GM10248 (cell line): ENCODE results near the gene LGALS14.
A peak's percentile ranks its signal among the peaks of the same experiment; 100 is the strongest.
"Not testable (repeated sequence)": the region's sequence is repeated elsewhere in the genome, so short reads cannot be mapped to it uniquely, and the experiment has no call there.

Experiments used
- CTCF ChIA-PET: fragments of 300-600 bp; sonication (Branson Sonifier 250); formaldehyde crosslinking; extraction: SDS; loops from one replicate; lab custom pipeline; 2021; ENCODE audit warnings: antibody characterized with exemption; lab: Yijun Ruan, JAX
- POLR2A ChIA-PET: fragments of 350-650 bp; sonication (Branson Sonifier 250); formaldehyde crosslinking; extraction: SDS; loops from one replicate; lab custom pipeline; 2020; ENCODE audit warnings: antibody characterized with exemption; lab: Yijun Ruan, JAX
- DNase-seq: peaks from one replicate; pipeline ENCODE4 v3.0.0; 2012; ENCODE audit errors: extremely low spot score
- TF ChIP-seq, protein P1 (sequence below): IDR thresholded peaks from 2 replicates; pipeline ENCODE4 v1.5.1; 2012; ENCODE audit warnings: mild to moderate bottlenecking, low read depth; ENCODE audit errors: extremely low read depth, missing control alignments, control extremely low read depth

Gene LGALS14

DNA sequence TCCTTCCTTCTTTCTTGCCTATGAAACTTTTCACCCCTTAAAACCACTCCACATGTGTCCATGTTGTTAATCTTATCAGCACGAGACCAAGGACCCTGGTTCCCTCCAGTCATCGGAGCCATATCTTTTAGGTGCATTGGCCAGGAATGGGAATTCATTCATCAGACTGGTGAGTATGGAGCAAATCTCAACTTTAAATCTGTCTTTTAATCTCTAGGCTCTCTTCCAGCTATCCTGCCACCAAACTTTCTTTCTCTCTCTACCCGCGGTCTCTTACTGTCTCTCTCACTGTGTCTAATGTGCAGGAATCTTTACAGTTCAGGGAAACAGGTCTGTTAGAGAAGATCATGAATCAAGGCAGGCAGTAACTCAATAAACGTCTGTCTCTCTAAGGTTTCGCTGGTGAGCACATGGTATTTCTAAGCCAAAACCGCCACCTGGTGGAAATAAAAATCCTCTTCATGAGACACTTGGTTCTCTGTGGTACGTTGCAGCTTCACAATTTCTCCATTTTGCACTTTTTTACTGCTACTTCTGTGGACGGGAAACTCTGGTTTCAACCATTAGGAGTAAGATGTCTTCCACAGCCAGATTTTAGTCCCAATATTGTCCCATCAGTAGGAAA, 32.4 kb upstream of the LGALS14 start:
- POLR2A ChIA-PET, result no interaction called here
- peak; percentile 35 for DNase-seq
- CTCF ChIA-PET, result interaction anchor here (0.8 to 9.2 kb wide), 22 partner anchors 10 to 607 kb away, joined by 3 to 144 read pairs (median 10); partner anchors contain the start of genes EID2, EID2B and FBL
- TF ChIP-seq, protein P1, sequence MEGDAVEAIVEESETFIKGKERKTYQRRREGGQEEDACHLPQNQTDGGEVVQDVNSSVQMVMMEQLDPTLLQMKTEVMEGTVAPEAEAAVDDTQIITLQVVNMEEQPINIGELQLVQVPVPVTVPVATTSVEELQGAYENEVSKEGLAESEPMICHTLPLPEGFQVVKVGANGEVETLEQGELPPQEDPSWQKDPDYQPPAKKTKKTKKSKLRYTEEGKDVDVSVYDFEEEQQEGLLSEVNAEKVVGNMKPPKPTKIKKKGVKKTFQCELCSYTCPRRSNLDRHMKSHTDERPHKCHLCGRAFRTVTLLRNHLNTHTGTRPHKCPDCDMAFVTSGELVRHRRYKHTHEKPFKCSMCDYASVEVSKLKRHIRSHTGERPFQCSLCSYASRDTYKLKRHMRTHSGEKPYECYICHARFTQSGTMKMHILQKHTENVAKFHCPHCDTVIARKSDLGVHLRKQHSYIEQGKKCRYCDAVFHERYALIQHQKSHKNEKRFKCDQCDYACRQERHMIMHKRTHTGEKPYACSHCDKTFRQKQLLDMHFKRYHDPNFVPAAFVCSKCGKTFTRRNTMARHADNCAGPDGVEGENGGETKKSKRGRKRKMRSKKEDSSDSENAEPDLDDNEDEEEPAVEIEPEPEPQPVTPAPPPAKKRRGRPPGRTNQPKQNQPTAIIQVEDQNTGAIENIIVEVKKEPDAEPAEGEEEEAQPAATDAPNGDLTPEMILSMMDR, result peak; percentile 54

DNA sequence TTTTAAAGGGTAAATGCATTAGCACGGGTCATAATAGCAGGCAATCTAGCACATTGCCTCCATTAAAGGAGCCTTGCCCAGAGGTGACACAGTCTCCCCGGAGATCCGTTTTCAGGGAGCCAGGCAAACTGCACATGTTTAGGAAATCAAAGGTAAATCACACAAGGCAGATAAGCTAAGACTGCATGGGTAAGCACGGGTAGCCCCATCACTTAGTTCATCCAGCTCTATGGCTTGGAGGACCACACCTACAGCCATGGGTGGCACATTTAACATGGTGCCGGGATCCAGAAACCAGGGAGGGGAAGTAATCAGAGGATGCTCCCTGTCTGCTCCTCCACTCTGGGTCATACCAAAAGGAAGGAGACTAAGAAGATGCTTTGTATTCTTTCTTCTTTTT, 31.8 kb upstream of the LGALS14 start:
- TF ChIP-seq, protein P1, result no peak

DNA sequence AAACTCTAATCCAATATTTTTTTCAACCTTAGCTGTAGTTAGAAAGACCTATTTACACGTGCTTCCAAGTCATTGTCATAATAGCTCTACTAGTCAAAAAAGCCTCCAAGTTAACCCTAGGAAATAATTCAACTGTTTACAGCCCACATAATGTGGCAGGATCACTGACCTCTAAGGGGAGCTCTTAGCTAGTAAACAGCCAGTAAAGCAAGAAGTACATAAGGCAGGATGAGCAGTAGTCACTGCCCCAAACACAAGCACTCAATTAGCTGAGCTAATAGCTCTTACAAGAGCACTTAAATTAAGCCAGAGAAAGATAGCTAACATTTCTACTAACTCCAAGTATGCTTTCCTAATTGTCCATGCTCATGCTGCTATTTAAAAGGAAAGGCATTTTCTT, 30.4 kb upstream of the LGALS14 start:
- DNase-seq, POLR2A ChIA-PET: not testable (repeated sequence)
- CTCF ChIA-PET, result interaction anchor here (0.7 to 9.2 kb wide), 21 partner anchors 10 to 297 kb away, joined by 3 to 144 read pairs (median 9); partner anchors contain the start of genes EID2, EID2B, FBL and PSMC4
- TF ChIP-seq, protein P1, result peak; percentile 67

More for the DNA sequence above, 31.8 kb upstream of the LGALS14 start:
- POLR2A ChIA-PET, result interaction anchor here (0.6 kb wide), 1 partner anchor 172 kb away, joined by 3 read pairs; no protein-coding TSS in a partner anchor
- no peak for DNase-seq
- CTCF ChIA-PET, result interaction anchor here (1.0 to 9.2 kb wide), 25 partner anchors 8 to 607 kb away, joined by 3 to 144 read pairs (median 9); partner anchors contain the start of genes EID2, EID2B, FBL and PSMC4

DNA sequence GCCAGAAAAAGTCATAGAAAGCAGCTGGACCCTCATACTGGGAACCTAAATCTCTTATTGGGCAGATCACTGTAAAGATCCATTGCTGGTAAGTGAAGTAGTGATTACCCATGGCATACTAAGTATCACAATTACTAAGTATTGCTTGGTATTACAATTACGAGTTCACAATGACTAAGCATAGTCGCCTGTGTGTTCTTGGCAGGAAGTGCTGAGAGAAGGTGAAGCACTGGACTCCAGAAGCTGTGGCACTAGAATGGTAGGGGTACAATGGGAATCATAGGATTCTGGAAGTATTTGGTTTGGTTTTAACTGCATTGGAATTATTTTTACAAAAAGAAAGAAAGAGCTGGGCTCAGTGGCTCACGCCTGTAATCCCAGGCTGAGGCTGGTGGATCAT, 28.3 kb upstream of the LGALS14 start:
- DNase-seq, result peak; percentile 35
- TF ChIP-seq, protein P1, result no peak
- POLR2A ChIA-PET, result no interaction called here
- CTCF ChIA-PET, result interaction anchor here (0.9 to 9.2 kb wide), 13 partner anchors 20 to 565 kb away, joined by 3 to 144 read pairs (median 4); partner anchors contain the start of genes EID2 and FBL

DNA sequence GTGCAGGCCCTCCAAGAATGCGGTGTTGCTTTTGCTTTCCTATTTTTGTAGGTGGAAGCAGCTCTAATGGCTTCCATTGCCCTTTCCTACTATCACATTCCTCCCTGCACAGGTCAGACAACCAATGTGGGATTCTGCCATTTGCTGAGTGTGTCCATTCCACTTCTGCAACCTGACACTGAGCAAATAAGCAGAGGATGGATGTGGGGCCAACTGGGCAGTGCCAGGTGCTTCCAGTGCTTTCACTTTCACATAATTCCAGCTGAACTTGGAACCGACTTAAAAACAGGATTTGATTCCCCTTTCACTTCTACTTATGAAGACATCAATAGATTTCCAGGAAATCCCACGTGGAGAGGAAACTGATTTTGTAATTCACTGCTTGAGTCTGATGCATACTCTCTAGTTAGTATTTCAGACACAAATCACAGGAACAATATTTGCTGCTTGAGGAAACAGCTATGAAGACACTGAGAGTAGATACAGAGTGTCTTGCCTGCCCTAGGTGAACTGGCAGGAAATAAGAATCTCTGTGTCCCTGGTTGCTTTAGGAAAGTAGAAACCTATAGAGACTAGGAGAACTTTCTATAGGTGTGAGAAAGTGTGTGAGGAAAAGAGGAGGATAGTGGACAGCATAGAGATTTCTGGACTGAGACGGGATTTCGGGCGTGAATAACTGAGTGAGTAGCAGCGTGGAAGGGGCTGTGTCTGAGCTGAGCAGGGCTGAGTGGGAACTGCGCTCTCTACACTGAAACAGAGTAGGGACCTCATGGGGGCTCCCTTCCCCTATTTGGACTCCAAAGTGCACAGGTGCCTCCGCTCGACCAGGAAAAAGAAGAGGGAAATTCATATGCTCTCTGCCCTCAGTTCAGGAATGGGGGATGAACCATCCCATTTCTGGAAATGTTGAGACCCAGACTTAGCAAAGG, 26.1 kb upstream of the LGALS14 start:
- DNase-seq, result no peak
- POLR2A ChIA-PET, result no interaction called here
- TF ChIP-seq, protein P1, result no peak
- CTCF ChIA-PET, result interaction anchor here (1.0 to 9.2 kb wide), 5 partner anchors 22 to 165 kb away, joined by 4 to 144 read pairs (median 67); partner anchors contain the start of gene FBL
